ENCODE measurements around the gene TMEM141. TPM values are rescaled to one million over a fixed set of nuclear protein-coding genes. Genes with fewer than 3 reads are reported as not detected.

TMEM141 gene
- total and polyA plus RNA-seq, 8 donors = 29.2 to 104 (median 39.5) TPM

- peaks cover 0 to 21% (median 5%) of the 10 kb centered on the region in 3 donors for H3K36me3 ChIP-seq
- FAIRE-seq (no peak), ATAC-seq (no peak), DNase-seq (peak in 4 of 6 donors; percentile 11 to 60 (median 20))
- intact Hi-C loops (cut with DNase I) = no loop called here
- H3K9me3 ChIP-seq = no peaks in the 10 kb centered on the region
- H3K27ac ChIP-seq = peak overlapping the region in 2 of 4 donors; percentile 17 to 27
- H3K27me3 ChIP-seq = no peaks in the 10 kb centered on the region
- WGBS, 2 donors = 80 to 84% methylated on average over 21 of the region's 21 CpGs
- no peak for TF ChIP-seq CTCF (IDR thresholded peaks at IDR 0.05)
- H3K4me1 ChIP-seq = peaks cover 0 to 16% (median 6%) of the 10 kb centered on the region in 3 donors
- H3K4me3 ChIP-seq = no peak overlapping the region
Measured at GRCh38 chr9:136824496-136825225, 33.5 kb downstream of the TMEM141 start.

DNA sequence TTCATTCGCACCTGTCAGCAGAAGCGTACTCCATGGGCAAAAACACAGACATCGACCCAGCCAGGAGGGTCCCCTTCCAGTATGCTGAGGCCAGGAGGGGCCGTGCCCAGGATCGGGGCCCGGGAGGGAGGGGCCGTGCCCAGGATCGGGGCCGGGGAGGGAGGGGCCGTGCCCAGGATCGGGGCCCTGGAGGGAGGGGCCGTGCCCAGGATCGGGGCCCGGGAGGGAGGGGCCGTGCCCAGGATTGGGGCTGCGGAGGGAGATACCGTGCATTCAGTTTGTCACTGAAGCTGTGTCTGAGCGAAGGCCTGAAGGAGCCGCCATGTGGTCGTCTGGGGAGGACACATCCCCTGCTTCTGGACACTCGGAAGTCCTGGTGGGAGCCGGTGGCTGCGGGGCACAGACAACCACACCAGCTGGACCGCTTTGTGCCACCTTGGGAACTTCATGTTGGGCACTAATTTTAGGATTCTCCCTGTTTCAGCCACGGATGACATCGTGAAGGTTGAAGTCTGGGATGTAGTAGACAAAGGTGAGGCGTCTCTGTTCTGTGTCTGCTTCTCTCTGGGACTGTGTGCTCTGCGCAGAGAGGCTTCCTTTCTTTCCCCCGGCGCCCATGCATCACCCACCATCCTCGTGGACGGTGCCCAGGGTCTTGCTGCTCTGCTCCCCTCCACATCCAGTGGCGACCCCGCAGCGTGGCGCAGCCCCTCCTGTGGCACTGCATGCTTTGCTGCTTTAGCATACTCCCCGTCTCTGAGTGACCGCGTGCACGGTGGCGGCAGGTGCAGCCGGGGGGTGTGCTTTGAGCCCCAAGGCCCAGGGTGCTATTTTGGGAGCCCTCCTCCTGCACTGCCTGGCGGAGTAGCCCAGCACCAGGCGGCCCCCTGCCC, 34.4 kb downstream of the TMEM141 start:
- Histone ChIP-seq H3K4me1 (peaks cover 0 to 16% (median 6%) of the 10 kb centered on the region in 3 donors), H3K27ac (no peak overlapping the region), H3K27me3 (no peaks in the 10 kb centered on the region), H3K9me3 (no peaks in the 10 kb centered on the region), H3K36me3 (peaks cover 0 to 30% (median 8%) of the 10 kb centered on the region in 3 donors), H3K4me3 (no peak overlapping the region)
- peak in 5 of 6 donors; percentile 7 to 67 (median 36) for DNase-seq
- intact Hi-C loops (cut with DNase I) = no loop called here
- FAIRE-seq = no peak
- no peak for TF ChIP-seq CTCF (IDR thresholded peaks at IDR 0.05)
- no peak for ATAC-seq
- 92 to 95% methylated on average over 39 to 44 of the region's 44 CpGs for WGBS, 2 donors

DNA sequence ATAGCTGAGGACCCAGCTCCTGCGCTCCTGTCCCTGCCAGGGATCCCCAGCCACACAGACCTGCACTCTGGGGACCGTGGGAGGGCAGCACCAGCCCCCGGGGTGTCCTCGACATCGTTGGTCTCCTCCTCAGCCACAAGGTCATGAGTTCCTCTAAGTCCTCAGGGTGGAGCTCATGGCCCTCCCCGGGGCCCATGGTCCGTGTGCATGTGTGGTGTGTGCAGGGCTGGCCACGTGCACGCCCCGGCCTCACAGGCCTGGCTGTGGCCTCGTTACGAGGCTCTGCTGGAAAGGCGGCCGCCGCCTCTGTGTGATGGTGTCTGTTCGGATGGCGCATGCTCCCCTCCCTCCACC, 35.0 kb downstream of the TMEM141 start:
- Histone ChIP-seq H3K36me3 (peaks cover 0 to 30% (median 11%) of the 10 kb centered on the region in 3 donors), H3K4me1 (peaks cover 0 to 16% (median 6%) of the 10 kb centered on the region in 3 donors), H3K27me3 (no peaks in the 10 kb centered on the region), H3K4me3 (no peak overlapping the region), H3K27ac (no peak overlapping the region), H3K9me3 (no peaks in the 10 kb centered on the region)
- ATAC-seq (no peak), DNase-seq (peak in 2 of 6 donors; percentile 6 to 73), FAIRE-seq (no peak)
- WGBS, 2 donors = 83 to 90% methylated on average over 17 of the region's 17 CpGs
- intact Hi-C loops (cut with DNase I) = no loop called here
- no peak for TF ChIP-seq CTCF (IDR thresholded peaks at IDR 0.05)

DNA sequence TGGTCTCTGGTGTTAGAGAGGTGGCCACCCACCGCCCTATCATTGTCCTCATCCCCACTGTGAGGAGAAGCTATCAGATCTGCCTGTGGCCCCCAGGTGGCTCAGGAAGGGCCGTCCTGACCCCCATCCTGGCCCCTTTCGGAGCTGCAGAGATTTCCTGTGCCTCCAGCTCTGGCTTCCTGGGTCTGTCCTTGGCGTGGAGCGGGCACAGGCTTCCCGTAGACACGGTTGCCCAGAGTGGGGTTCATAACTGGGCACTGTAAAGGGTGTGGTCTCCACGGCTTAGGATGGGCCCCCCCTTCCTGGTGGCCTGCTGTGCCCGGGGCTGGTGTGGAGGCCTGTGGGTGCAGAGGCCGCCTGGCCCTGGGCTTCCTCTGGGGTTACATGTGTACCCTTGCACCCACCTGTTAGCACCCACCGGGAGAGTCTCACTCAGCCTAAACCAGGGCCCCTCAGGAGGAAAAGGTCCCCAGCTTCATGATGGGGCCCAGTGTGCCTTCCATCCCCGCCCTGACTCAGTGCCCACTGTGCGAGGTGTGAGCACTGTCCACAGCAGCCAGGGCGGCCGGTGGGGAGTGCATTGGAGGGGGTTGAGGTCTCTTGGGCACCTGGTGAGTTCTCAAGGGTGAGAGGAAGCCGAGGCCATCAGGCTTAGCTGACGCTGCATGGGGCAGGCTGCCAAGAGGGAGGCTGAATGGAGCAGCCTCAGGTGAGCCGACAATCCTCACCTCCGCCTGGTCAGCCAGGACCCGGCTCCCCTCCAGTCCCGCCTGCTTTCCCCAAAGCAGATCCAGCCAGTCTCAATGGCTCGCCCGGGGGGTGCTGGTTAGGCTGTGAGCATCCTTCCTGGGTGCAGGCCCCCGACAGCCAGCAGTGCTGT, 35.8 kb downstream of the TMEM141 start:
- no peaks in the 10 kb centered on the region for H3K9me3 ChIP-seq
- intact Hi-C loops (cut with DNase I) = no loop called here
- no peak for FAIRE-seq

More for the DNA sequence above, 35.8 kb downstream of the TMEM141 start:
- no peak for TF ChIP-seq CTCF (IDR thresholded peaks at IDR 0.05)
- DNase-seq = peak; percentile 93 to 98 (median 96)
- no peaks in the 10 kb centered on the region for H3K27me3 ChIP-seq
- H3K4me1 ChIP-seq = peaks cover 0 to 16% (median 6%) of the 10 kb centered on the region in 3 donors
- 38 to 44% methylated on average over 23 to 24 of the region's 24 CpGs for WGBS, 2 donors
- H3K36me3 ChIP-seq = peaks cover 0 to 35% (median 11%) of the 10 kb centered on the region in 3 donors
- H3K27ac ChIP-seq = peak overlapping the region; percentile 35 to 68 (median 59)
- H3K4me3 ChIP-seq = no peak overlapping the region
- ATAC-seq = peak; percentile 90 to 92 (median 91)

Measured in pancreas (tissue), 10 donors.